Natural killer cell treated with Interleukin-12 subunit alpha and Interleukin-12 subunit beta and Interleukin-15 and Interleukin-18, amount 100 ng/mL, for 72 hours (primary cell): ENCODE measurements around the gene ZNF641. TPM values are rescaled to one million over a fixed set of nuclear protein-coding genes. Genes with fewer than 3 reads are reported as not detected.

Experiments
- ATAC-seq, 2 donors: fragments of 150-1000 bp; cut with Tn5 transposase in 1 of 2; sonication (Bioruptor Pico), chemical (Tn5 transposase) in 1 of 2; 2 replicates each; pipeline ENCODE4 v1.10.0; 2021
- DNase-seq: peaks from one replicate; pipeline ENCODE4 v3.0.0; 2022; ENCODE audit warnings: low spot score
- H3K27ac Mint-ChIP-seq, 2 donors: 1 replicate in 1 of 2; 2 replicates in 1 of 2; pipeline ENCODE4 v1.8.0; 2022; ENCODE audit warnings: mixed read lengths in 2 of 2, mild to moderate bottlenecking in 1 of 2, moderate library complexity in 1 of 2
- H3K27me3 Mint-ChIP-seq, 2 donors: 1 replicate in 1 of 2; 2 replicates in 1 of 2; pipeline ENCODE4 v1.8.0; 2022; ENCODE audit warnings: mixed read lengths in 2 of 2
- H3K36me3 Mint-ChIP-seq: one replicate; pipeline ENCODE4 v1.8.0; 2022; ENCODE audit warnings: mixed read lengths
- H3K4me1 Mint-ChIP-seq, 2 donors: 1 replicate in 1 of 2; 2 replicates in 1 of 2; pipeline ENCODE4 v1.8.0; 2022; ENCODE audit warnings: low read depth in 2 of 2, mixed read lengths in 2 of 2, mild to moderate bottlenecking in 1 of 2
- H3K4me3 Mint-ChIP-seq: one replicate; pipeline ENCODE4 v1.8.0; 2022; ENCODE audit warnings: mixed read lengths
- H3K9me3 Mint-ChIP-seq: 2 replicates; pipeline ENCODE4 v1.8.0; 2022; ENCODE audit warnings: mixed read lengths
- total RNA-seq, 2 donors: library from RNA; stranded (reverse); gene quantifications; one replicate each; pipeline ENCODE4 v1.2.3, GENCODE V29; 2022

The ZNF641 gene
- 10 to 100 TPM; 19.5 to 35.7 TPM for total RNA-seq

DNA sequence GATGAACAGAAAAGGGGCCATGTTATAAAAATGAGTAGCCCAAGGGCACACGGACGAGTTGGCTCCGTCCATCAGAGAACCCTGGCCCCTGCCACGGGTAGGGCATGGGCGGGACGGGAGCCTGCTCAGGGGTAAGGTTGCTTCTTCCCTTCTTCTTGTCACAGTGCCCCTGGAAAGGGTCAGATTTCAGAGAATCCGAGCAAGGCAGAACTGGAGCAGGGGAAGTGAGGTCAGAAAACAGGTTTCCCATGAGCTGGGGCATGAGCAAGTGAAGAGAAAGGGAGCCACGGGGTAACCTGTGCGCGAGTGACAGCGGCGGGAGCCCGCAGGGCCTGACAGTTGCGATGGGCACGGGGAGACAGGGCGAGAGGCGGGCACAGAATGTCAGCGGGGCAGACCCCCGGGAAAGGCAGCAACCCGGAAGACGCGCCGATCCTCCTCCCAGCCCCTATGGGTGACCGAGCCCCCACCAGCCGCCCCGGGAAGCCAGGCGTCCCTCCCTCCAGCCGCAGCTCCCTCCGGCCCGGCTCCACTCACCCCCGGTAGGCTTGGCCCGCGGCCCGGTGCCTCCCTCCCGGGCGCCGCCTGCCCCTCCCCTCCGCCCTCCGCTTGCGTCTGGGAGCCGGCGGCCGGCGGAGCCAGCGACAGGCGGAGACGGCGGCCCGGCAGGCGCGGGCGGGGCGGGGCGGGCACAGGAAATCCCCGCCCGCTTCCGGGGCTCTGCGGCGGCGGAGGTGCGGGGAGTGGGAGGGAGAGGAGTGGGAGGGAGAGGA is at the start of gene ZNF641:
ZNF641 (minus strand) TSS at position 671 of the 773 bp plus-strand sequence. CDS start 2,829 bp downstream, outside the sequence.
- Mint-ChIP-seq H3K9me3 (no peaks in the 10 kb centered on the region), H3K36me3 (peaks cover 17% of the 10 kb centered on the region), H3K4me1 (peaks cover 35% of the 10 kb centered on the region in 2 donors), H3K27me3 (no peaks in the 10 kb centered on the region), H3K27ac (peak within 1 kb of the TSS; percentile 95 to 96), H3K4me3 (peak within 1 kb of the TSS; percentile 98)
- ATAC-seq (peak; percentile 94 to 95), DNase-seq (peak; percentile 91)

- no peak for ATAC-seq
- no peak for DNase-seq
- H3K27me3 Mint-ChIP-seq, result peaks cover 50 to 59% of the 10 kb centered on the region in 2 donors
- no peak overlapping the region for H3K4me3 Mint-ChIP-seq
- H3K27ac Mint-ChIP-seq, result no peak overlapping the region
- H3K9me3 Mint-ChIP-seq, result peaks cover 5% of the 10 kb centered on the region
- H3K4me1 Mint-ChIP-seq, result no peaks in the 10 kb centered on the region
- peaks cover 4% of the 10 kb centered on the region for H3K36me3 Mint-ChIP-seq
Measured at GRCh38 chr12:48390026-48390425, 39.3 kb upstream of the ZNF641 start.

DNA sequence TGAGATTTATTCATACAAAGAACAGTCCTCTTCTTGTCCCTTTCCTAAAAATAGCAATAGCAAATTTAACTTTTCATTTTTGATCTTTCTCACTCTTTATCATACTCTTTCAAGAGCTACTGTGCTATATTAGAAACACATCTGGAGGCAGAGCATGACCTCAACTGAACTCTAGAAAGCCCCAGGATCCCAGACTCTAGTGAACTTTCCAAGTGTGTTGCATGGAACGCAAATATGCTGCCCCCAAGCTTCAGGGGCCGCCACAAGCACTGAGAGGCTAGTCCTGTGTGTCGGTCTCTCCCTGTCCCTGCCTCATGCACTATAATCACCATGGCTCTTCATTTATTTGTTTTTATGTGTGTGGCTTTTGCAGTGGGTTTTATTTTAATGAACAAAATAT is 38.7 kb upstream of the ZNF641 start:
- DNase-seq (no peak), ATAC-seq (no peak)
- Mint-ChIP-seq H3K36me3 (peaks cover 4% of the 10 kb centered on the region), H3K4me3 (no peak overlapping the region), H3K9me3 (peaks cover 5% of the 10 kb centered on the region), H3K4me1 (no peaks in the 10 kb centered on the region), H3K27ac (no peak overlapping the region), H3K27me3 (peaks cover 49 to 55% of the 10 kb centered on the region in 2 donors)

- H3K27ac Mint-ChIP-seq, result no peak overlapping the region
- no peak for DNase-seq
- ATAC-seq, result no peak
- peaks cover 46 to 51% of the 10 kb centered on the region in 2 donors for H3K27me3 Mint-ChIP-seq
- H3K9me3 Mint-ChIP-seq, result peaks cover 5% of the 10 kb centered on the region
- H3K4me3 Mint-ChIP-seq, result no peak overlapping the region
- H3K4me1 Mint-ChIP-seq, result no peaks in the 10 kb centered on the region
- H3K36me3 Mint-ChIP-seq, result peaks cover 4% of the 10 kb centered on the region
Measured at GRCh38 chr12:48388938-48389337, 38.2 kb upstream of the ZNF641 start.

DNA sequence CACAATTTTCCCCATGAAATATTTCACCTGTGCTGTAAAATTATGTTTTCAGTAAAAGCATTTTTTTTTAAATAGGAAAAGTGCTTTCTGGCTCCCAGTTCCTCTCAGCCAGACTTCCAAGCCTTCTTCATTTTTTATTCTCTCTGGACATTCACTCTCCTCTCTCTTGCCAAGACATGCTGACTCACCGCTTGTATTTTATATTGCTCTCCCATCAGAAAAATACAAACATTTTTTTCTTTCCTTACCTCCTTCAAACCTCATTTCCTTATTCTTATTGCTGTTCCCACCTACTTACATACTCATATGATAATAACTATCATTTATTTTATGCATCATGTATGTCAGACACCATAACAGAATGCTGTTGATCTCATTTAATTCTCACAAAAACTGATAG is 37.7 kb upstream of the ZNF641 start:
- no peak overlapping the region for H3K27ac Mint-ChIP-seq
- DNase-seq (no peak), ATAC-seq (no peak)
- H3K9me3 Mint-ChIP-seq, result peaks cover 5% of the 10 kb centered on the region
- peaks cover 4% of the 10 kb centered on the region for H3K36me3 Mint-ChIP-seq
- H3K4me3 Mint-ChIP-seq, result no peak overlapping the region
- peaks cover 49 to 51% of the 10 kb centered on the region in 2 donors for H3K27me3 Mint-ChIP-seq
- H3K4me1 Mint-ChIP-seq, result no peaks in the 10 kb centered on the region

DNA sequence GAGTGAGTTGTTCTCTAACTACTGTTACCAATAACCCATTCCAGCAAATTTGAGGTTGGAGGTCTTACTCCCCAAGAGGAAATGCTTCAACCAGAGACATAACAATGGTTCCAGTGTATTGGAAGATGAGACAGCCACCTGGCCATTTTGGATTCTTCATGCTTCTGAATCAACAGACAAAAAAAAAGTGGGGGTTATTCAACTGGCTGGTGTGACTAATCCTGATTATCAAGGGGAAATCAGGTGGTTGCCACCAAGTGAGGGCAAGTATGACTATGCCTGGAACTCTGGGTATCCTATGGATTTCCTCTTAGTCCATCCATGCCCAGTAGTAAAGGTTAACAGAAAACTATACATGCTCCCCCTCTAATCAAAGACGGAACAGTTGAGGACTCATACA is 29.9 kb upstream of the ZNF641 start:
- H3K27me3 Mint-ChIP-seq, result peaks cover 24 to 31% of the 10 kb centered on the region in 2 donors
- no peak for DNase-seq
- no peaks in the 10 kb centered on the region for H3K4me1 Mint-ChIP-seq
- no peak overlapping the region for H3K27ac Mint-ChIP-seq
- peaks cover 3% of the 10 kb centered on the region for H3K9me3 Mint-ChIP-seq
- peaks cover 4% of the 10 kb centered on the region for H3K36me3 Mint-ChIP-seq
- H3K4me3 Mint-ChIP-seq, result no peak overlapping the region
- ATAC-seq, result no peak

GRCh38 chr12:48379794-48380193 is 29.1 kb upstream of the ZNF641 start:
- no peak for DNase-seq
- no peak for ATAC-seq
- H3K4me1 Mint-ChIP-seq, result no peaks in the 10 kb centered on the region
- no peaks in the 10 kb centered on the region for H3K9me3 Mint-ChIP-seq
- peaks cover 16 to 26% of the 10 kb centered on the region in 2 donors for H3K27me3 Mint-ChIP-seq
- no peak overlapping the region for H3K27ac Mint-ChIP-seq
- no peaks in the 10 kb centered on the region for H3K36me3 Mint-ChIP-seq
- H3K4me3 Mint-ChIP-seq, result no peak overlapping the region

GRCh38 chr12:48377646-48378045 is 26.9 kb upstream of the ZNF641 start:
- no peak overlapping the region for H3K27ac Mint-ChIP-seq
- DNase-seq, result no peak
- H3K4me3 Mint-ChIP-seq, result no peak overlapping the region
- no peaks in the 10 kb centered on the region for H3K36me3 Mint-ChIP-seq
- no peaks in the 10 kb centered on the region for H3K9me3 Mint-ChIP-seq
- peaks cover 17 to 22% of the 10 kb centered on the region in 2 donors for H3K27me3 Mint-ChIP-seq
- H3K4me1 Mint-ChIP-seq, result no peaks in the 10 kb centered on the region
- no peak for ATAC-seq

DNA sequence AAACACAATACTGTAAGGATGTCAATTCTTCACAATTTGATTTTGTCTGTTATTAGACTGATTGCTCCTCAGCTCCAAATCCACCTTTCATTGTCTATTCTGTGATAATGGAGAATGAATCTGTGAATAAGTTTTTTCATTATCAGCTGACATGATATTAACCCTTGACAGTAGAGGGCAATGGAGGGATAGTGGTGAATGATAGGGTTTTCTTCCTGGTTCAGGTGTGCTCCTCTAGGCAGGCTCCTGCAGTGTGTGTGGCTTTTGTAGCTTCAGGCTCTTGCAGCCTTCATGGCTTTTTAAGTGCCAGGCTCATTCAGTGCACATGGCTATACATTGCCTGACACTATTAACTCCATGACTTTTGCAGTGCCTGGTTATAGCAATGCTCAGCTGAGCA is 23.4 kb upstream of the ZNF641 start:
- Mint-ChIP-seq H3K36me3 (no peaks in the 10 kb centered on the region), H3K4me3 (no peak overlapping the region), H3K4me1 (no peaks in the 10 kb centered on the region), H3K27ac (no peak overlapping the region), H3K27me3 (peaks cover 27 to 29% of the 10 kb centered on the region in 2 donors), H3K9me3 (no peaks in the 10 kb centered on the region)
- no peak for DNase-seq
- no peak for ATAC-seq

DNA sequence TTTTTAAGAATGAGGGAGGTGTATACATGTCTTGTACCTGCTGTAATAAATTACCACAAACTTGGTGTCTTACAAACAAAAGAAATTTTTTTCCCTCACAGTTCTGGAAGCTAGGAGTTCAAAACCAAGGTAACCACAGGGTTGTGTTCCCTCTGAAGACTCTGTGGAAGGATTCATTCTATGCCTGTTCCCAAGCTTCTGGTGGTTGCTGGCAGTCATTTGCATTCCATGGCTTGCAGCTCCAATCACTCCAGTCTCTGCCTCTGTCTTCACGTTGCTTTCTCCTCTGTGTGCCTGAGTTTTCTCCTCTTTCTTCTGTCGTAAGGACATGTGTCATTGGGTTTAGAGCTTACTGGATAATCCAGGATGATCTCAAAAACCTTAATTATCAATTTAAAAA is 15.4 kb upstream of the ZNF641 start:
- no peak for DNase-seq
- H3K9me3 Mint-ChIP-seq, result no peaks in the 10 kb centered on the region
- peaks cover 18 to 27% of the 10 kb centered on the region in 2 donors for H3K27me3 Mint-ChIP-seq
- H3K36me3 Mint-ChIP-seq, result no peaks in the 10 kb centered on the region
- ATAC-seq, result no peak
- no peak overlapping the region for H3K4me3 Mint-ChIP-seq
- no peaks in the 10 kb centered on the region for H3K4me1 Mint-ChIP-seq
- H3K27ac Mint-ChIP-seq, result no peak overlapping the region

DNA sequence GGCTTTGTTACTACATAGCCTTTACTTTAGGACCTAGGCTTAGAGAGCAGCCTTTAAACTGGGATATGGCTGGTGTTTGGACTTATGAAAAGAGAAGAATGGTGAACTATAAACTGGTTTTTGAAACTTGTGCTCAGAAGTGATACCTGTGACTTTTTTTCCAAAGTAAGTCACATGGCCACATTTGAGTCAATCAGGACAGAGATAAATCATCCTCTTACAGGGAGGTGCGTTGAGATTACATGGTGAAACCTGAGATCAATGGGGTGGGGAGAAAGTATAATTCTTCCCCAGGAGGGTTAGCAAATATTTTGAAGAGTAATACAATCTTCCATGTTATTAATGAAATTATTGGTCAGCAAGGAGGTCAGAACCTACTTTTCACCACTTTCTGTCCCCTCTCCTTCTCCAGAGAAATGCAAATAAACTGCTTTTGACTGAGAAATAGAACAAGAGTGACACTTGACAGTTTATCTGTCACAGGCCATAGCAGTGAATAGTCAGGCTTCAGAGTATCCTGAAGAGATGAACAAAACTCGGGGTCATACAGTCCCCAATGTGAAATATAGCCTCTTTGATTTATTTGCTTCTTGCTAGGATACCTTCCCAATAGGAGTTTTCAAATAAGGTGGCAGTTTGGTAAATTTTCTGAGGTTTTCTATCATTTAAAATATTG is 11.1 kb upstream of the ZNF641 start:
- Mint-ChIP-seq H3K36me3 (no peaks in the 10 kb centered on the region), H3K4me1 (no peaks in the 10 kb centered on the region), H3K27me3 (no peaks in the 10 kb centered on the region), H3K27ac (no peak overlapping the region), H3K4me3 (no peak overlapping the region), H3K9me3 (no peaks in the 10 kb centered on the region)
- DNase-seq (no peak), ATAC-seq (no peak)

DNA sequence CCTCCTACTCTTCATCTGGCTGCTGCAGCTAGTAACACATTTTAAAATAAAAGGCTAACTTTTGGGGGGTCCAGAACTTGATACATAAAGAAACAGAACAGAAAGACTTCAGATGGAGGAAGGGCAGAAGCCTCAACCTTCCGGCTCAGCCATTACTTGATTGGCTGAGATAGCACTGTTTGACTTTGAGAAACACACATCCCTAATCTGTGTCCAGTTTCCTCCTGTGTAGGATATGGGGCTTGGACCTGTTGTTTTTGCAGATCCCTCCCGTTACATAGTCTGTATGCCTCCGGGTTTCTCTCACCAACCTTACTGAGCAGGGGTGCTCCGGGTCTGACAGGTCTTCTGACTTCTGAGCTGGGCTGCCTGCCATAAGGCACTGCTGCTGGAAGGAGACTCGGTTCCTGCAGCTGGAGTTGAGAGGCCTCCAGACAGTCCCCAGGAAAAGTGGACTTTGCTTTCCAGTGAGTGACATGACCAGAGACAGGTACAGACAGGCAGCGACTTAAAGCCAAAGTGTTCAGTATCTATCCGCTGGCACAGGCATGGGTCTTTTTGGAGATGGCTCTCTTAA is 8.3 kb upstream of the ZNF641 start:
- ATAC-seq, result no peak
- no peaks in the 10 kb centered on the region for H3K9me3 Mint-ChIP-seq
- no peak overlapping the region for H3K4me3 Mint-ChIP-seq
- no peaks in the 10 kb centered on the region for H3K36me3 Mint-ChIP-seq
- DNase-seq, result no peak
- H3K4me1 Mint-ChIP-seq, result no peaks in the 10 kb centered on the region
- H3K27ac Mint-ChIP-seq, result no peak overlapping the region
- H3K27me3 Mint-ChIP-seq, result no peaks in the 10 kb centered on the region

DNA sequence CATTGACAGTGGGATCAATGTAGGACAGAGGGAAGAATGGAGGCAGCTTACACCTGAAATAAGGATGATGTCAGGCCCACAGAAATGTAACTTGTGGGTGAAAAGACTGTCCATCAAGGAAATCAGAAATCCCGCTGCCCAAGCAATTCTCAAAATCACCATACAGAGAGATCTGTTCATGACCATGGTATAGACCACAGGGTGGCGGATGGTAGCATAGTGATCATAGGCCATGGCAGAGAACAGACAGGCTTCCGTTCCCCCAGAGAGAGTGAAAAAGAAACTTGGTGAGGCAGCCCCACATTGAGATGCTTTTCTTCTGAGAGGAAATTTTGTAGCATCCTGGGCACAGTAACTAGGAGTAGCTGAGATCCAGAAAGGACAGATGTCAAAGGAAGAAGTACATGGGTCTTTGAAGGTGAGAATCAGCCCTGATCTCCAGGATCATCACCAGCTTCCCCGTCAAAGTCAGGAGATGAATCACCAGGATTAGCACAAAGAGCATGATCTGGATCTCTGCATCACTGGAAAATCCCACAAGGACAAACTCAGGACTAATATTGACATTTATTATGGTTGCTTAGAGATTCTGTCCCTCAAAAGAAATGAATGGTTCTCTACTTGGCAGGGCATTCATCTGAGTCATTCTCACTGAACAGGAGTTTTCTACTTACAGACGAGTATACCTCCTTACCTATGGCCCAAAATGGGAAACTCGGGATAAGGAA is 5.5 kb upstream of the ZNF641 start:
- no peak overlapping the region for H3K4me3 Mint-ChIP-seq
- H3K27me3 Mint-ChIP-seq, result no peaks in the 10 kb centered on the region
- no peaks in the 10 kb centered on the region for H3K36me3 Mint-ChIP-seq

More for the DNA sequence above, 5.5 kb upstream of the ZNF641 start:
- no peak for ATAC-seq
- Mint-ChIP-seq H3K4me1 (peaks cover 5% of the 10 kb centered on the region in 2 donors), H3K27ac (no peak overlapping the region), H3K9me3 (no peaks in the 10 kb centered on the region)
- no peak for DNase-seq
